Rectal smooth muscle tissue (tissue), 1 donor: Measurements from ENCODE around the gene KIAA1614.

Source experiments
- H3K27ac ChIP-seq: one replicate; pipeline ENCODE4 v1.7.0; 2013; ENCODE audit warnings: low read depth, low read length, inconsistent platforms
- H3K27me3 ChIP-seq: one replicate; pipeline ENCODE4 v1.7.0; 2013; ENCODE audit warnings: low read length; ENCODE audit not compliant: control insufficient read depth, insufficient read depth
- H3K36me3 ChIP-seq: one replicate; pipeline ENCODE4 v1.7.0; 2013; ENCODE audit warnings: low read length; ENCODE audit not compliant: control insufficient read depth, insufficient read depth
- H3K4me1 ChIP-seq: one replicate; pipeline ENCODE4 v1.7.0; 2013; ENCODE audit warnings: low read length; ENCODE audit not compliant: control insufficient read depth, insufficient read depth
- H3K4me3 ChIP-seq: one replicate; pipeline ENCODE4 v1.7.0; 2013; ENCODE audit warnings: low read length
- H3K9ac ChIP-seq: one replicate; pipeline ENCODE4 v1.7.0; 2013; ENCODE audit warnings: low read length

The KIAA1614 gene

GRCh38 chr1:180981596-180982387 lies 69.1 kb downstream of the KIAA1614 start:
- Histone ChIP-seq H3K27me3 (no peaks in the 10 kb centered on the region), H3K36me3 (peaks cover 17% of the 10 kb centered on the region), H3K4me1 (peaks cover 3% of the 10 kb centered on the region), H3K9ac (no peak overlapping the region), H3K27ac (no peak overlapping the region), H3K4me3 (no peak overlapping the region)

GRCh38 chr1:180982422-180982821 lies 69.7 kb downstream of the KIAA1614 start:
- Histone ChIP-seq H3K4me1 (no peaks in the 10 kb centered on the region), H3K27me3 (no peaks in the 10 kb centered on the region), H3K9ac (no peak overlapping the region), H3K4me3 (no peak overlapping the region), H3K27ac (no peak overlapping the region), H3K36me3 (peaks cover 20% of the 10 kb centered on the region)

GRCh38 chr1:180988253-180988752 lies 75.6 kb downstream of the KIAA1614 start:
- Histone ChIP-seq H3K27ac (no peak overlapping the region), H3K4me3 (no peak overlapping the region), H3K27me3 (no peaks in the 10 kb centered on the region), H3K4me1 (no peaks in the 10 kb centered on the region), H3K36me3 (peaks cover 34% of the 10 kb centered on the region), H3K9ac (no peak overlapping the region)

- no peaks in the 10 kb centered on the region for H3K4me1 ChIP-seq
- no peak overlapping the region for H3K4me3 ChIP-seq
- H3K27ac ChIP-seq, result no peak overlapping the region
- H3K9ac ChIP-seq, result no peak overlapping the region
- H3K36me3 ChIP-seq, result peaks cover 14% of the 10 kb centered on the region
- H3K27me3 ChIP-seq, result no peaks in the 10 kb centered on the region
Measured at GRCh38 chr1:180994262-180994661, 81.6 kb downstream of the KIAA1614 start.

GRCh38 chr1:180997843-180998504 lies 85.3 kb downstream of the KIAA1614 start:
- no peaks in the 10 kb centered on the region for H3K27me3 ChIP-seq
- H3K4me1 ChIP-seq, result no peaks in the 10 kb centered on the region
- H3K27ac ChIP-seq, result no peak overlapping the region
- peaks cover 8% of the 10 kb centered on the region for H3K36me3 ChIP-seq
- H3K4me3 ChIP-seq, result no peak overlapping the region
- H3K9ac ChIP-seq, result no peak overlapping the region
